HepG2 (cell line): ENCODE results near the gene FUOM. TPM values are rescaled to one million over a fixed set of nuclear protein-coding genes. Genes with fewer than 3 reads are reported as not detected.

Experiments used
- CEBPB ChIP-seq: IDR thresholded peaks from 2 replicates; pipeline ENCODE4 v1.6.1; 2011; ENCODE audit warnings: low read depth, low read length, improper control_type of control experiment, borderline replicate concordance
- RAD21 ChIP-seq: fragments of 450-650 bp; formaldehyde crosslinking; IDR thresholded peaks from 2 replicates; pipeline ENCODE4 v1.5.0; 2020; ENCODE audit warnings: mild to moderate bottlenecking
- RCOR2 ChIP-seq: IDR thresholded peaks from 2 replicates; pipeline ENCODE4 v1.6.1; 2016; ENCODE audit warnings: missing biosample characterization, missing genetic modification reagents
- YEATS2 ChIP-seq: sonication (generic); formaldehyde crosslinking; IDR thresholded peaks from 2 replicates; pipeline ENCODE4 v1.4.0; 2020; ENCODE audit warnings: missing genetic modification reagents, borderline replicate concordance
- ZBTB8A ChIP-seq: sonication (generic); formaldehyde crosslinking; IDR thresholded peaks from 2 replicates; pipeline ENCODE4 v1.4.0; 2020; ENCODE audit warnings: mild to moderate bottlenecking, low read depth, missing genetic modification reagents, borderline replicate concordance
- ZNF20 ChIP-seq: sonication (generic); formaldehyde crosslinking; IDR thresholded peaks from 2 replicates; pipeline ENCODE4 v1.4.0; 2020; ENCODE audit warnings: mild to moderate bottlenecking, moderate library complexity, missing genetic modification reagents
- ZNF256 ChIP-seq: sonication (generic); formaldehyde crosslinking; conservative IDR thresholded peaks from 2 replicates; pipeline ENCODE4 v1.4.0; 2020; ENCODE audit warnings: missing genetic modification reagents
- ZNF30 ChIP-seq: sonication (generic); formaldehyde crosslinking; IDR thresholded peaks from 2 replicates; pipeline ENCODE4 v1.5.0; 2020; ENCODE audit warnings: mild to moderate bottlenecking, missing genetic modification reagents
- ZNF430 ChIP-seq: sonication (generic); formaldehyde crosslinking; IDR thresholded peaks from 2 replicates; pipeline ENCODE4 v1.9.0; 2021; ENCODE audit warnings: mild to moderate bottlenecking, missing genetic modification reagents
- ZNF543 ChIP-seq: sonication (generic); formaldehyde crosslinking; IDR thresholded peaks from 2 replicates; pipeline ENCODE4 v1.4.0; 2020; ENCODE audit warnings: mild to moderate bottlenecking, missing genetic modification reagents
- ZNF879 ChIP-seq: sonication (generic); formaldehyde crosslinking; IDR thresholded peaks from 2 replicates; pipeline ENCODE4 v1.8.1; 2023; ENCODE audit warnings: missing genetic modification reagents
- polyA plus RNA-seq, 8 experiments: library from polyadenylated mRNA; depleted of rRNA in 3 of 8; stranded (reverse) in 7 of 8; unstranded in 1 of 8; fragments of >200 nt; fragmentation: Illumina TruSeq in 4 of 8; extraction: Trizol in 4 of 8; gene quantifications; 2 replicates each; pipeline versions ENCODE4 v1.2.1 to v1.2.3, GENCODE V29; 2011 to 2016; ENCODE audit warnings: low read depth in 4 of 8, missing spikeins in 1 of 8, mixed read lengths in 1 of 8; ENCODE audit not compliant: insufficient read depth in 1 of 8
- total RNA-seq, 5 experiments: library from RNA; depleted of rRNA; stranded (reverse); fragments of >200 nt; fragmentation: Illumina TruSeq; extraction: Trizol; gene quantifications; 2 replicates each; pipeline ENCODE4 v1.2.3, GENCODE V29; 2016; ENCODE audit warnings: low read depth in 1 of 5
- TF ChIP-seq, protein P1 (sequence below): sonication (generic); formaldehyde crosslinking; IDR thresholded peaks from 2 replicates; pipeline ENCODE4 v1.5.1; 2020; ENCODE audit warnings: missing genetic modification reagents, mild to moderate bottlenecking, borderline replicate concordance
- TF ChIP-seq, protein P2 (sequence below): sonication (generic); formaldehyde crosslinking; IDR thresholded peaks from 2 replicates; pipeline ENCODE4 v1.9.0; 2021; ENCODE audit warnings: missing genetic modification reagents, borderline replicate concordance
- TF ChIP-seq, protein P3 (sequence below): IDR thresholded peaks from 2 replicates; pipeline ENCODE4 v1.6.1; 2016; ENCODE audit warnings: missing compliant biosample characterization, missing genetic modification reagents, borderline replicate concordance
- TF ChIP-seq, protein P4 (sequence below): sonication (generic); formaldehyde crosslinking; IDR thresholded peaks from 2 replicates; pipeline ENCODE4 v1.4.0; 2020; ENCODE audit warnings: missing genetic modification reagents, borderline replicate concordance
- TF ChIP-seq, protein P5 (sequence below): IDR thresholded peaks from 2 replicates; pipeline ENCODE4 v1.6.1; 2018; ENCODE audit warnings: missing genetic modification reagents, mild to moderate bottlenecking, missing compliant biosample characterization

Gene FUOM
- total and polyA plus RNA-seq, 2 of the 13 experiments (the other 11 are each of a cell fraction or from before 2014, with no cell fraction given), result 27.5 to 60.4 TPM

DNA sequence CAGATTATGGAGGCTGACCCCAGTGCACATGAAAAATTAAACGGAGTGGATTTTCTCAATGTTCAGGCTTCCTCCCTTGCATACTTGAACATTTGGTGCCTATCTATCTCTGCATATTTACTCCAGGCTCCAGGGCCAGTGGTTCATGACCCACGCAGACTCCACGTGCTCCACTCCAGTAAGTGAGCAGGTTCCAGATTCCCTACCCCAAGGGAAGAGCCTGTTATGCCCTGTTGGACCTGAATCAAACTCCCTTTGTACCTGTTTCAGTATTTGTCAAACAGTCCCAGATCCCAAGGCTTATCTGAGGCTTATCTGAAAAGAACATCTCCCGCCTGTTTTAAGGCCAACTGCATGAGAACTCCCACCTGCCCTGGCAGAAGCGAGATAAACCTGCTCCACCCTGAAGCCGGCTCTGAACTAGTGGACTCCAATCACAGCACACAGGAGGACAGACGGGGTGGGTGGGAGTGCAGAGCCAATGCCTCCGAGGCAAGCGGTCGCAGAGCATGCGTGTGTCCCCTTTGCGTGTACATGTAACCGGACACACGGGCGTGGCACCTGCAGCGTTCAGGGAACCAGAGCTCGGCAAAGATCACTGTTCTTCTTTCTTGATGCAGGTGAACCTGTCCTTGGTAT lies 2.3 kb upstream of the FUOM start (continued):
- TF ChIP-seq, protein P1, sequence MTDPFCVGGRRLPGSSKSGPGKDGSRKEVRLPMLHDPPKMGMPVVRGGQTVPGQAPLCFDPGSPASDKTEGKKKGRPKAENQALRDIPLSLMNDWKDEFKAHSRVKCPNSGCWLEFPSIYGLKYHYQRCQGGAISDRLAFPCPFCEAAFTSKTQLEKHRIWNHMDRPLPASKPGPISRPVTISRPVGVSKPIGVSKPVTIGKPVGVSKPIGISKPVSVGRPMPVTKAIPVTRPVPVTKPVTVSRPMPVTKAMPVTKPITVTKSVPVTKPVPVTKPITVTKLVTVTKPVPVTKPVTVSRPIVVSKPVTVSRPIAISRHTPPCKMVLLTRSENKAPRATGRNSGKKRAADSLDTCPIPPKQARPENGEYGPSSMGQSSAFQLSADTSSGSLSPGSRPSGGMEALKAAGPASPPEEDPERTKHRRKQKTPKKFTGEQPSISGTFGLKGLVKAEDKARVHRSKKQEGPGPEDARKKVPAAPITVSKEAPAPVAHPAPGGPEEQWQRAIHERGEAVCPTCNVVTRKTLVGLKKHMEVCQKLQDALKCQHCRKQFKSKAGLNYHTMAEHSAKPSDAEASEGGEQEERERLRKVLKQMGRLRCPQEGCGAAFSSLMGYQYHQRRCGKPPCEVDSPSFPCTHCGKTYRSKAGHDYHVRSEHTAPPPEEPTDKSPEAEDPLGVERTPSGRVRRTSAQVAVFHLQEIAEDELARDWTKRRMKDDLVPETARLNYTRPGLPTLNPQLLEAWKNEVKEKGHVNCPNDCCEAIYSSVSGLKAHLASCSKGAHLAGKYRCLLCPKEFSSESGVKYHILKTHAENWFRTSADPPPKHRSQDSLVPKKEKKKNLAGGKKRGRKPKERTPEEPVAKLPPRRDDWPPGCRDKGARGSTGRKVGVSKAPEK (CRISPR knock-in tag), result no peak; the same call in 1 of the 2 replicates
- TF ChIP-seq, protein P2, sequence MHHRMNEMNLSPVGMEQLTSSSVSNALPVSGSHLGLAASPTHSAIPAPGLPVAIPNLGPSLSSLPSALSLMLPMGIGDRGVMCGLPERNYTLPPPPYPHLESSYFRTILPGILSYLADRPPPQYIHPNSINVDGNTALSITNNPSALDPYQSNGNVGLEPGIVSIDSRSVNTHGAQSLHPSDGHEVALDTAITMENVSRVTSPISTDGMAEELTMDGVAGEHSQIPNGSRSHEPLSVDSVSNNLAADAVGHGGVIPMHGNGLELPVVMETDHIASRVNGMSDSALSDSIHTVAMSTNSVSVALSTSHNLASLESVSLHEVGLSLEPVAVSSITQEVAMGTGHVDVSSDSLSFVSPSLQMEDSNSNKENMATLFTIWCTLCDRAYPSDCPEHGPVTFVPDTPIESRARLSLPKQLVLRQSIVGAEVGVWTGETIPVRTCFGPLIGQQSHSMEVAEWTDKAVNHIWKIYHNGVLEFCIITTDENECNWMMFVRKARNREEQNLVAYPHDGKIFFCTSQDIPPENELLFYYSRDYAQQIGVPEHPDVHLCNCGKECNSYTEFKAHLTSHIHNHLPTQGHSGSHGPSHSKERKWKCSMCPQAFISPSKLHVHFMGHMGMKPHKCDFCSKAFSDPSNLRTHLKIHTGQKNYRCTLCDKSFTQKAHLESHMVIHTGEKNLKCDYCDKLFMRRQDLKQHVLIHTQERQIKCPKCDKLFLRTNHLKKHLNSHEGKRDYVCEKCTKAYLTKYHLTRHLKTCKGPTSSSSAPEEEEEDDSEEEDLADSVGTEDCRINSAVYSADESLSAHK (CRISPR knock-in tag), result no peak
- TF ChIP-seq YEATS2 (no peak), RAD21 (CRISPR knock-in tag) (no peak), ZNF543 (CRISPR knock-in tag) (no peak), ZNF256 (no peak), ZBTB8A (CRISPR knock-in tag) (no peak), ZNF879 (CRISPR knock-in tag) (no peak), ZNF20 (CRISPR knock-in tag) (no peak), ZNF30 (no peak), CEBPB (no peak), RCOR2 (CRISPR knock-in tag) (no peak), ZNF430 (CRISPR knock-in tag) (peak; percentile 59; the same call in 1 of the 2 replicates)
- TF ChIP-seq, protein P3, sequence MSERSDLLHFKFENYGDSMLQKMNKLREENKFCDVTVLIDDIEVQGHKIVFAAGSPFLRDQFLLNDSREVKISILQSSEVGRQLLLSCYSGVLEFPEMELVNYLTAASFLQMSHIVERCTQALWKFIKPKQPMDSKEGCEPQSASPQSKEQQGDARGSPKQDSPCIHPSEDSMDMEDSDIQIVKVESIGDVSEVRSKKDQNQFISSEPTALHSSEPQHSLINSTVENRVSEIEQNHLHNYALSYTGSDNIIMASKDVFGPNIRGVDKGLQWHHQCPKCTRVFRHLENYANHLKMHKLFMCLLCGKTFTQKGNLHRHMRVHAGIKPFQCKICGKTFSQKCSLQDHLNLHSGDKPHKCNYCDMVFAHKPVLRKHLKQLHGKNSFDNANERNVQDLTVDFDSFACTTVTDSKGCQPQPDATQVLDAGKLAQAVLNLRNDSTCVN (CRISPR knock-in tag), result no peak; the same call in 1 of the 2 replicates
- TF ChIP-seq, protein P4, sequence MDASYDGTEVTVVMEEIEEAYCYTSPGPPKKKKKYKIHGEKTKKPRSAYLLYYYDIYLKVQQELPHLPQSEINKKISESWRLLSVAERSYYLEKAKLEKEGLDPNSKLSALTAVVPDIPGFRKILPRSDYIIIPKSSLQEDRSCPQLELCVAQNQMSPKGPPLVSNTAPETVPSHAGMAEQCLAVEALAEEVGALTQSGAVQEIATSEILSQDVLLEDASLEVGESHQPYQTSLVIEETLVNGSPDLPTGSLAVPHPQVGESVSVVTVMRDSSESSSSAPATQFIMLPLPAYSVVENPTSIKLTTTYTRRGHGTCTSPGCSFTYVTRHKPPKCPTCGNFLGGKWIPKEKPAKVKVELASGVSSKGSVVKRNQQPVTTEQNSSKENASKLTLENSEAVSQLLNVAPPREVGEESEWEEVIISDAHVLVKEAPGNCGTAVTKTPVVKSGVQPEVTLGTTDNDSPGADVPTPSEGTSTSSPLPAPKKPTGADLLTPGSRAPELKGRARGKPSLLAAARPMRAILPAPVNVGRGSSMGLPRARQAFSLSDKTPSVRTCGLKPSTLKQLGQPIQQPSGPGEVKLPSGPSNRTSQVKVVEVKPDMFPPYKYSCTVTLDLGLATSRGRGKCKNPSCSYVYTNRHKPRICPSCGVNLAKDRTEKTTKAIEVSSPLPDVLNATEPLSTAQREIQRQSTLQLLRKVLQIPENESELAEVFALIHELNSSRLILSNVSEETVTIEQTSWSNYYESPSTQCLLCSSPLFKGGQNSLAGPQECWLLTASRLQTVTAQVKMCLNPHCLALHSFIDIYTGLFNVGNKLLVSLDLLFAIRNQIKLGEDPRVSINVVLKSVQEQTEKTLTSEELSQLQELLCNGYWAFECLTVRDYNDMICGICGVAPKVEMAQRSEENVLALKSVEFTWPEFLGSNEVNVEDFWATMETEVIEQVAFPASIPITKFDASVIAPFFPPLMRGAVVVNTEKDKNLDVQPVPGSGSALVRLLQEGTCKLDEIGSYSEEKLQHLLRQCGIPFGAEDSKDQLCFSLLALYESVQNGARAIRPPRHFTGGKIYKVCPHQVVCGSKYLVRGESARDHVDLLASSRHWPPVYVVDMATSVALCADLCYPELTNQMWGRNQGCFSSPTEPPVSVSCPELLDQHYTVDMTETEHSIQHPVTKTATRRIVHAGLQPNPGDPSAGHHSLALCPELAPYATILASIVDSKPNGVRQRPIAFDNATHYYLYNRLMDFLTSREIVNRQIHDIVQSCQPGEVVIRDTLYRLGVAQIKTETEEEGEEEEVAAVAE (CRISPR knock-in tag), result no peak
- TF ChIP-seq, protein P5, sequence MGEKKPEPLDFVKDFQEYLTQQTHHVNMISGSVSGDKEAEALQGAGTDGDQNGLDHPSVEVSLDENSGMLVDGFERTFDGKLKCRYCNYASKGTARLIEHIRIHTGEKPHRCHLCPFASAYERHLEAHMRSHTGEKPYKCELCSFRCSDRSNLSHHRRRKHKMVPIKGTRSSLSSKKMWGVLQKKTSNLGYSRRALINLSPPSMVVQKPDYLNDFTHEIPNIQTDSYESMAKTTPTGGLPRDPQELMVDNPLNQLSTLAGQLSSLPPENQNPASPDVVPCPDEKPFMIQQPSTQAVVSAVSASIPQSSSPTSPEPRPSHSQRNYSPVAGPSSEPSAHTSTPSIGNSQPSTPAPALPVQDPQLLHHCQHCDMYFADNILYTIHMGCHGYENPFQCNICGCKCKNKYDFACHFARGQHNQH (CRISPR knock-in tag), result 0 out of 2 replicates have a peak, but pooled peaks have one; percentile 10
